ENCODE measurements around the gene UTY. TPM values are rescaled to one million over a fixed set of nuclear protein-coding genes. Genes with fewer than 3 reads are reported as not detected.

UTY gene
- total RNA-seq, 2 donors from 2014 or later: 26.1 TPM; not detected in 1

DNA sequence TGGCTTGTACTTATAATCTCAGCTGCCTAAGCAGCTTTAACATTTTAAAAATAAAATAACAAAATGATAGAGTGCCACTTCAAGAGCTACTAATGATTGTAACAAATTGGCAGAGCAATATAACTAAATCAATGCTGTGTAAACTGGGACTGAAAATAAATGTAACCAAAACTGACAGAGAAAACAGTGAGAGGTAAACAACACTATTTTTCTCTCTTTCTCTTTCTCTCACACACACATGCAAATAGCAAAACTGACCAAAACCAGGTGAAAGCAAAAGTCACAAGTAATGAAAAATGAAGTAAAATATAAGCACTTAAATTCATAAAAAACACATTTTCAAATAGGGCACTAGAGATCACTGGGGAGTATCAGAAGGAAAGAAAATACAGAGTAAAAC lies 109.6 kb downstream of the UTY start:
- H3K4me3 ChIP-seq (ENCODE audit: low read length): no peak overlapping the region
- no peak overlapping the region for H3K27ac ChIP-seq (ENCODE audit: low read depth, low read length)
- no peak for DNase-seq
- peaks cover 9% of the 10 kb centered on the region for H3K36me3 ChIP-seq (ENCODE audit: control insufficient read depth, insufficient read depth, low read length)
- H3K9ac ChIP-seq (ENCODE audit: extremely low read depth, low read length, poor library complexity, severe bottlenecking): no peak overlapping the region
- Mint-ChIP-seq H3K36me3 (ENCODE audit: low read depth) (no peaks in the 10 kb centered on the region), H3K27ac (no peak overlapping the region), H3K4me3 (no peak overlapping the region), H3K4me1 (no peaks in the 10 kb centered on the region), H3K9me3 (no peaks in the 10 kb centered on the region), H3K27me3 (ENCODE audit: insufficient read depth) (no peaks in the 10 kb centered on the region)
- H3K27me3 ChIP-seq (ENCODE audit: control insufficient read depth, insufficient read depth, low read length, poor library complexity, severe bottlenecking): no peaks in the 10 kb centered on the region
- TF ChIP-seq, protein P1, sequence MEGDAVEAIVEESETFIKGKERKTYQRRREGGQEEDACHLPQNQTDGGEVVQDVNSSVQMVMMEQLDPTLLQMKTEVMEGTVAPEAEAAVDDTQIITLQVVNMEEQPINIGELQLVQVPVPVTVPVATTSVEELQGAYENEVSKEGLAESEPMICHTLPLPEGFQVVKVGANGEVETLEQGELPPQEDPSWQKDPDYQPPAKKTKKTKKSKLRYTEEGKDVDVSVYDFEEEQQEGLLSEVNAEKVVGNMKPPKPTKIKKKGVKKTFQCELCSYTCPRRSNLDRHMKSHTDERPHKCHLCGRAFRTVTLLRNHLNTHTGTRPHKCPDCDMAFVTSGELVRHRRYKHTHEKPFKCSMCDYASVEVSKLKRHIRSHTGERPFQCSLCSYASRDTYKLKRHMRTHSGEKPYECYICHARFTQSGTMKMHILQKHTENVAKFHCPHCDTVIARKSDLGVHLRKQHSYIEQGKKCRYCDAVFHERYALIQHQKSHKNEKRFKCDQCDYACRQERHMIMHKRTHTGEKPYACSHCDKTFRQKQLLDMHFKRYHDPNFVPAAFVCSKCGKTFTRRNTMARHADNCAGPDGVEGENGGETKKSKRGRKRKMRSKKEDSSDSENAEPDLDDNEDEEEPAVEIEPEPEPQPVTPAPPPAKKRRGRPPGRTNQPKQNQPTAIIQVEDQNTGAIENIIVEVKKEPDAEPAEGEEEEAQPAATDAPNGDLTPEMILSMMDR (conservative IDR thresholded peaks at IDR 0.05): no peak
- no peaks in the 10 kb centered on the region for H3K9me3 ChIP-seq (ENCODE audit: control insufficient read depth, low read length)
- no peaks in the 10 kb centered on the region for H3K4me1 ChIP-seq (ENCODE audit: control insufficient read depth, insufficient read depth, low read length)

DNA sequence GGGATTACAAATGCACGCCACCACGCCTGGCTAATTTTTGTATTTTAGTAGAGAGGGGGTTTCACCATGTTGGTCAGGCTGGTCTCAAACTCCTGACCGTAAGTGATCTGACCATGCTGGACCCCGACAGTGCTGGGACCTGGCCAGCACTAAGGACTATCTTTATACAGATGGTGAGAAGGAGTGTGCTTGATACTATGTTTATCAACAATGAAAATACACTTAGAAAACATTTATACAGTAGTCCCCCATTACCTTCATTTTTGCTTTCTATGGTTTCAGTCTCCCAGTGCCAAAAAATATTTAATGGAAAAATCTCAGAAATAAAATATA lies 111.4 kb downstream of the UTY start:
- Mint-ChIP-seq H3K9me3 (no peaks in the 10 kb centered on the region), H3K4me3 (no peak overlapping the region), H3K4me1 (no peaks in the 10 kb centered on the region), H3K36me3 (ENCODE audit: low read depth) (no peaks in the 10 kb centered on the region), H3K27me3 (ENCODE audit: insufficient read depth) (no peaks in the 10 kb centered on the region), H3K27ac (no peak overlapping the region)
- H3K27me3 ChIP-seq (ENCODE audit: control insufficient read depth, insufficient read depth, low read length, poor library complexity, severe bottlenecking): no peaks in the 10 kb centered on the region
- no peaks in the 10 kb centered on the region for H3K4me1 ChIP-seq (ENCODE audit: control insufficient read depth, insufficient read depth, low read length)
- TF ChIP-seq, protein P1 (conservative IDR thresholded peaks at IDR 0.05): no peak
- DNase-seq: no peak
- peaks cover 9% of the 10 kb centered on the region for H3K36me3 ChIP-seq (ENCODE audit: control insufficient read depth, insufficient read depth, low read length)
- no peaks in the 10 kb centered on the region for H3K9me3 ChIP-seq (ENCODE audit: control insufficient read depth, low read length)
- H3K9ac ChIP-seq (ENCODE audit: extremely low read depth, low read length, poor library complexity, severe bottlenecking): no peak overlapping the region
- 92% methylated on average over 4 of the region's 4 CpGs; no CpG with 5 or more reads in 1 of the 2 experiments for WGBS, 2 experiments (ENCODE audit: insufficient coverage in 1 of 2, insufficient read length in 1 of 2)
- no peak overlapping the region for H3K27ac ChIP-seq (ENCODE audit: low read depth, low read length)
- H3K4me3 ChIP-seq (ENCODE audit: low read length): no peak overlapping the region

DNA sequence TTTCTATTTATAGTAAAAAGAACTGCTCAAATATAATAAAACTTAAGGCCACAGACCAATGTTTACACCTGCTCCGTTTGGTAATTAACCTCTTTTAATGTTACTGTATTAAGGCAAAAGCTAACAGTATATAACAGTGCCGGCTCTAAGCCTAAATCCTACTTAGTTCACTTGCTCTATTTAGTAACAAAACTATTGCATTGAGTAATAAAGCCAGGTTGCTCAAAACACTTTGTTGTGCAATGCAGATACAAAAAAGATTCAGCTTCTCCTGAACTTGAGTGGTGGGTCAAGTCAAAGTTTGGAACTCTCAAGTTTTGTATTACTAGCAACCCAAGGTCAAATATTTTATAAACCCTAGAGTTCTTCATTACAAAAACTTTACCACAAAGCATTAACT lies 116.2 kb downstream of the UTY start:
- Histone ChIP-seq H3K4me1 (ENCODE audit: control insufficient read depth, insufficient read depth, low read length) (no peaks in the 10 kb centered on the region), H3K27me3 (ENCODE audit: control insufficient read depth, insufficient read depth, low read length, poor library complexity, severe bottlenecking) (no peaks in the 10 kb centered on the region), H3K9me3 (ENCODE audit: control insufficient read depth, low read length) (no peaks in the 10 kb centered on the region), H3K9ac (ENCODE audit: extremely low read depth, low read length, poor library complexity, severe bottlenecking) (no peak overlapping the region), H3K4me3 (ENCODE audit: low read length) (no peak overlapping the region), H3K36me3 (ENCODE audit: control insufficient read depth, insufficient read depth, low read length) (peaks cover 7% of the 10 kb centered on the region), H3K27ac (ENCODE audit: low read depth, low read length) (no peak overlapping the region)
- Mint-ChIP-seq H3K27me3 (ENCODE audit: insufficient read depth) (no peaks in the 10 kb centered on the region), H3K9me3 (no peaks in the 10 kb centered on the region), H3K36me3 (ENCODE audit: low read depth) (no peaks in the 10 kb centered on the region), H3K4me3 (no peak overlapping the region), H3K27ac (no peak overlapping the region), H3K4me1 (no peaks in the 10 kb centered on the region)
- WGBS, 2 experiments (ENCODE audit: insufficient coverage in 1 of 2, insufficient read length in 1 of 2): 95% methylated on average over 2 of the region's 2 CpGs; no CpG with 5 or more reads in 1 of the 2 experiments
- TF ChIP-seq, protein P1 (conservative IDR thresholded peaks at IDR 0.05): no peak
- no peak for DNase-seq

All from endodermal cell (in vitro differentiated cells).